Keratinocyte (primary cell): ENCODE measurements around the gene DSCAML1. TPM values are rescaled to one million over a fixed set of nuclear protein-coding genes. Genes with fewer than 3 reads are reported as not detected.

Experiments used
- DNase-seq: peaks from one replicate; pipeline ENCODE4 v3.0.0-alpha.2; 2011; ENCODE audit warnings: low read depth, missing footprints, low spot score
- FAIRE-seq: peaks from 2 replicates; lab custom pipeline; 2011; peaks lifted over from hg19 to GRCh38; lab: Jason Lieb, UNC
- H2AFZ ChIP-seq: 2 replicates; pipeline ENCODE4 v1.6.0; 2012; ENCODE audit warnings: low read length, control low read depth, inconsistent platforms; ENCODE audit not compliant: control insufficient read depth
- H3K27ac ChIP-seq: 2 replicates; pipeline ENCODE4 v1.5.1; 2011; ENCODE audit warnings: low read length; ENCODE audit not compliant: control insufficient read depth, insufficient read depth
- H3K27me3 ChIP-seq: 3 replicates; pipeline ENCODE4 v1.6.0; 2011; ENCODE audit warnings: low read length; ENCODE audit not compliant: control insufficient read depth, insufficient read depth; ENCODE audit errors: extremely low read depth
- H3K36me3 ChIP-seq, 2 experiments: 2 replicates in 1 of 2; 3 replicates in 1 of 2; pipeline ENCODE4 v1.5.1; 2011; ENCODE audit warnings: low read length in 2 of 2, mild to moderate bottlenecking in 1 of 2; ENCODE audit not compliant: control insufficient read depth in 2 of 2, insufficient read depth in 2 of 2; ENCODE audit errors: extremely low read depth in 1 of 2
- H3K4me1 ChIP-seq: 3 replicates; pipeline ENCODE4 v1.5.1; 2011; ENCODE audit warnings: low read length; ENCODE audit not compliant: control insufficient read depth, insufficient read depth; ENCODE audit errors: extremely low read depth
- H3K4me2 ChIP-seq: 3 replicates; pipeline ENCODE4 v1.6.0; 2011; ENCODE audit warnings: low read depth, low read length; ENCODE audit not compliant: control insufficient read depth, insufficient read depth; ENCODE audit errors: extremely low read depth
- H3K4me3 ChIP-seq, 3 experiments: fragments of 200-600 bp in 1 of 3; sonication (generic) in 1 of 3; 2 replicates in 2 of 3; 3 replicates in 1 of 3; pipeline ENCODE4 v1.5.1; 2011 to 2016; ENCODE audit warnings: low read length in 3 of 3, mild to moderate bottlenecking in 3 of 3, control low read depth in 2 of 3, inconsistent platforms in 1 of 3, low read depth in 1 of 3, mixed read lengths in 1 of 3, mixed run types in 1 of 3, moderate library complexity in 1 of 3; ENCODE audit not compliant: control insufficient read depth in 2 of 3, insufficient read depth in 2 of 3; ENCODE audit errors: extremely low read depth in 1 of 3
- H3K79me2 ChIP-seq: 2 replicates; pipeline ENCODE4 v1.6.0; 2012; ENCODE audit warnings: low read length; ENCODE audit not compliant: control insufficient read depth, insufficient read depth
- H3K9ac ChIP-seq: 3 replicates; pipeline ENCODE4 v1.6.0; 2011; ENCODE audit warnings: low read length; ENCODE audit not compliant: control insufficient read depth, insufficient read depth; ENCODE audit errors: extremely low read depth
- H3K9me1 ChIP-seq: 3 replicates; pipeline ENCODE4 v1.6.0; 2011; ENCODE audit warnings: low read length; ENCODE audit not compliant: control insufficient read depth, insufficient read depth; ENCODE audit errors: extremely low read depth
- H3K9me3 ChIP-seq: 2 replicates; pipeline ENCODE4 v1.5.1; 2012; ENCODE audit warnings: low read depth, low read length; ENCODE audit not compliant: control insufficient read depth
- H4K20me1 ChIP-seq: 3 replicates; pipeline ENCODE4 v1.6.0; 2011; ENCODE audit warnings: low read length; ENCODE audit not compliant: control insufficient read depth, insufficient read depth; ENCODE audit errors: extremely low read depth
- EZH2 ChIP-seq: IDR thresholded peaks from one replicate; pipeline ENCODE4 v1.6.1; 2012; ENCODE audit warnings: inconsistent platforms, mild to moderate bottlenecking, low read length, moderate library complexity
- dilution Hi-C: fragments of 300-500 bp; cut with MboI; formaldehyde crosslinking; loops from one replicate; pipeline ENCODE4 v1.7.0; 2020; ENCODE audit warnings: low sequenced_read_pairs; ENCODE audit not compliant: extremely low pct_ligation_motif_present
- polyA plus RNA-seq, 5 experiments: library from polyadenylated mRNA; depleted of rRNA in 3 of 5; stranded (reverse) in 3 of 5; stranded (forward) in 1 of 5; unstranded in 1 of 5; fragments of >200 nt; gene quantifications; 1 replicate in 1 of 5; 2 replicates in 3 of 5; 3 replicates in 1 of 5; pipeline versions ENCODE4 v1.2.1 to v1.2.3, GENCODE V29; 2011 to 2012; ENCODE audit warnings: missing spikeins in 2 of 5, low read depth in 1 of 5, low replicate concordance in 1 of 5
- TF ChIP-seq, protein P1 (sequence below), 3 experiments: IDR thresholded peaks in 1 of 3; conservative IDR thresholded peaks in 1 of 3; optimal IDR thresholded peaks in 1 of 3; 2 replicates in 2 of 3; 3 replicates in 1 of 3; pipeline versions ENCODE3 to v1.5.1; 2011; ENCODE audit warnings: low read length in 3 of 3, mild to moderate bottlenecking in 3 of 3, moderate library complexity in 2 of 3, control low read depth in 1 of 3, inconsistent platforms in 1 of 3; ENCODE audit not compliant: insufficient read depth in 2 of 3; ENCODE audit errors: extremely low read depth in 1 of 3

DSCAML1 gene
- polyA plus RNA-seq, 1 donor (not counting 4 experiments of a cell fraction or from before 2014, with no cell fraction given) = not detected

DNA sequence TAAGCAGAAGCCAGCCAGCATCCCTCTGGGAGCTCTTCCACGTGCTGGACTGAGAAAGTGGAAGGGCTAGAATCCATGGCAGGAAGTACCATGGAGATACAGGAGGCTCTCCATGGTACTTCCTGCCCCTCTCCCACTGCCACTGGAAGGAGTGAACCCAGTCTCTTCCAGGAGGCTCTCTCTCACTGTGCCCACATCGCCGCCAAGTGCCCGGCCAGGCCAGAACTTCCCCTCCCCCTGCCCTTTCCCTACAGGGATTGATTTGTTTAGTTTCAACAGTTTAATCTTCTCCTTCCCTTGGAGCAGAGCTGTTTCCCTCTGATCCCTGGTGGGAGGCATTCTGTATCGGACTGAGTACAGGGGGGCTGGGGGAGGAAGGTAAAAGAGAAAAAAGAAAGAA is 133.6 kb downstream of the DSCAML1 start:
- no peak overlapping the region for H2AFZ ChIP-seq
- H3K9me1 ChIP-seq = no peaks in the 10 kb centered on the region
- no peaks in the 10 kb centered on the region for H3K79me2 ChIP-seq
- FAIRE-seq (no peak), DNase-seq (no peak)
- no peak overlapping the region for H3K9ac ChIP-seq
- H3K27ac ChIP-seq = no peak overlapping the region
- H3K4me2 ChIP-seq = no peak overlapping the region
- dilution Hi-C loops = no loop called here
- H3K27me3 ChIP-seq = peaks cover 9% of the 10 kb centered on the region
- no peaks in the 10 kb centered on the region for H3K9me3 ChIP-seq
- H3K4me3 ChIP-seq = no peak overlapping the region
- TF ChIP-seq, protein P1, sequence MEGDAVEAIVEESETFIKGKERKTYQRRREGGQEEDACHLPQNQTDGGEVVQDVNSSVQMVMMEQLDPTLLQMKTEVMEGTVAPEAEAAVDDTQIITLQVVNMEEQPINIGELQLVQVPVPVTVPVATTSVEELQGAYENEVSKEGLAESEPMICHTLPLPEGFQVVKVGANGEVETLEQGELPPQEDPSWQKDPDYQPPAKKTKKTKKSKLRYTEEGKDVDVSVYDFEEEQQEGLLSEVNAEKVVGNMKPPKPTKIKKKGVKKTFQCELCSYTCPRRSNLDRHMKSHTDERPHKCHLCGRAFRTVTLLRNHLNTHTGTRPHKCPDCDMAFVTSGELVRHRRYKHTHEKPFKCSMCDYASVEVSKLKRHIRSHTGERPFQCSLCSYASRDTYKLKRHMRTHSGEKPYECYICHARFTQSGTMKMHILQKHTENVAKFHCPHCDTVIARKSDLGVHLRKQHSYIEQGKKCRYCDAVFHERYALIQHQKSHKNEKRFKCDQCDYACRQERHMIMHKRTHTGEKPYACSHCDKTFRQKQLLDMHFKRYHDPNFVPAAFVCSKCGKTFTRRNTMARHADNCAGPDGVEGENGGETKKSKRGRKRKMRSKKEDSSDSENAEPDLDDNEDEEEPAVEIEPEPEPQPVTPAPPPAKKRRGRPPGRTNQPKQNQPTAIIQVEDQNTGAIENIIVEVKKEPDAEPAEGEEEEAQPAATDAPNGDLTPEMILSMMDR (optimal IDR thresholded peaks at IDR 0.05 in 1 of 3, IDR thresholded peaks at IDR 0.05 in 1 of 3, conservative IDR thresholded peaks at IDR 0.05 in 1 of 3; ENCODE audit: extremely low read depth in 1 of 3, insufficient read depth in 2 of 3, low read length in 3 of 3) = no peak
- no peak for TF ChIP-seq EZH2
- H3K4me1 ChIP-seq = no peaks in the 10 kb centered on the region
- H4K20me1 ChIP-seq = no peaks in the 10 kb centered on the region
- no peaks in the 10 kb centered on the region for H3K36me3 ChIP-seq

DNA sequence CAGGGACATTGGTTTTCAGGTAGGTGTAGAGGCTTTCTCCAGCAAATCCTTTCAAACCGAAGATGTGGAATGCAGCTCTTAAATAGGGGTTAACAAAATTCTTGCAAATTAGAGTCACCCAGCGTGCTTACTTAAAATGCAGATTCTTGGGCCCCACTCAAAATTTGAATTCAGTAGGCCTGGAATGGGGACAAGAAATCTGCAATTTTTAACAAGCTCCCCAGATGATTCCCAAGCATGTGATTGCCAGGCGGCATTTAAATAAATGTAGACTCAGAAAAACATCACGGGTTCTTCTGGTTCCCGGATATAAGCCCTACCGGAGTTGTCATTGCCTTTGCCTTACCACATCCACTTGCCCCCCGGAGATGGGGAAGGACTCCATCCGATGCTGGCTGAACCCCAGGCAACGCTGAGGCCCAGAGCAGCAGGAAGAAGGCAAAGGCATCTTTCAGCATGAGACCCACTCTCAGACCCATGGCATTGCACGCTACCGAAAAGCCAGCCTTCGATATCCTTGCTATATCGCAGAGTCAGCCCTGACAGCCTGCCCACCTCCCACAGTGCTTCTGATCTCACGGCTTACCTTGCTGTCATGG is 134.2 kb downstream of the DSCAML1 start:
- DNase-seq (no peak), FAIRE-seq (no peak)
- dilution Hi-C loops = no loop called here
- H3K9me1 ChIP-seq = no peaks in the 10 kb centered on the region
- no peak overlapping the region for H3K9ac ChIP-seq
- H3K9me3 ChIP-seq = no peaks in the 10 kb centered on the region
- H2AFZ ChIP-seq = no peak overlapping the region
- H3K4me2 ChIP-seq = no peak overlapping the region
- H3K4me3 ChIP-seq = no peak overlapping the region
- H3K4me1 ChIP-seq = no peaks in the 10 kb centered on the region
- TF ChIP-seq, protein P1 (optimal IDR thresholded peaks at IDR 0.05 in 1 of 3, IDR thresholded peaks at IDR 0.05 in 1 of 3, conservative IDR thresholded peaks at IDR 0.05 in 1 of 3; ENCODE audit: extremely low read depth in 1 of 3, insufficient read depth in 2 of 3, low read length in 3 of 3) = no peak
- no peak for TF ChIP-seq EZH2
- no peaks in the 10 kb centered on the region for H4K20me1 ChIP-seq
- peaks cover 9% of the 10 kb centered on the region for H3K27me3 ChIP-seq
- H3K36me3 ChIP-seq = no peaks in the 10 kb centered on the region
- H3K27ac ChIP-seq = no peak overlapping the region
- no peaks in the 10 kb centered on the region for H3K79me2 ChIP-seq
